GM21381 (cell line): ENCODE data around the gene TAF1B.
"Not testable (repeated sequence)": the region's sequence is repeated elsewhere in the genome, so short reads cannot be mapped to it uniquely, and the experiment has no call there.

ENCODE experiments used
- ATAC-seq: cut with Tn5 transposase; IDR thresholded peaks from one replicate; pipeline ENCODE4 v1.9.1; 2021; ENCODE audit warnings: mild to moderate bottlenecking, moderate library complexity; ENCODE audit not compliant: unreplicated experiment

TAF1B gene

DNA sequence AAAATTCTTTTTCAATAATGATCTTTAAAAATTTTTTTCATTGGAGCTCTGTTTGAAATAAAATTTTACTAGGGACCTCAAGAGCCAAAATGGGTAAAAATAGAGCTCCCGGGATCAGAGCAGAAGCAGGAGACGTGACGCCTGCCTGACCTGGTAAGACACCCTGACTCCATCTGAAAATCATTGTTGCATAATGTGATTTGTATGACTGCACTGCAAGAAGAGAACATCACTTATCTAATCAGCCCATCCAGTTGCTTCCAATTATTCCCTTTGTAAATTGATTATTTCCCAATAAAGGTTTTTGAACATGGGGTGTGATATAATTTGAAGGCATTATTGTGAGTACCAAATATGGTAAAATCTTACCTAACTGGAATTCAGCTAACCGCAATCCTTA lies 17.1 kb upstream of the TAF1B start:
- no peak for ATAC-seq

DNA sequence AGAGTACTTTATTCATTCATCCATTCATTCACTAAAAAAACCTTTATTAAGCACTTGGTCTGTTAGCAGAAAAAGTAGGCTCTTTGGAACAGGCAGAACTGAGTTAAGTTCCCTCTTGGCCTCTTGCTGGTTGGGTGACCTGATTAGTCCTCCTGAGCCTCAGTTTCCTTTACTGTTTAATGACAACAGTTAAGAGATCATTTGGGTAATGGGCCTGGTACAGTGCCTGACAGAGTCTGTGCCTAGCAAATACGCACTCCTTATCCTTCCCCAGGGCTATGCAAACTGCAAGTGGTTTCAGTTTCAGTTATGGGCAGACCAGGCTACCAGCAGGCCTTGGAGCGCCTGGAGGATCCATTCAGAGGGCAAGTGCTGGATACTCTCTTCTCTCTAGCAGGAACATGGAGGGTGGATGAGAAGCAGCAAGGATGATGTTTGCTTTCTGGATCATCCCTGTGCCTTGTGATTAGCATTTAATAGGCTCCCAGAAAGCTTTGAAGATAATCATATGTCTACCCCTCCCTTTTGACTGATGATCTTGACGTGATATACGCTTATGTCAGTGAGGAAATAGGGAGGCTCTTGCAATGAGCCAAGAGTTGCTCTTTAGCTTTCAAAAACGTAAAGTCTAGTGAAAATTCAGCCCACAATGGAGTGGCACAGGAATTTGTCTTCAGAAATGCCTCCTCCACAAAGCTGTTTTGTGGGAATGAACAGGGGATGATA lies 12.4 kb upstream of the TAF1B start:
- no peak for ATAC-seq

DNA sequence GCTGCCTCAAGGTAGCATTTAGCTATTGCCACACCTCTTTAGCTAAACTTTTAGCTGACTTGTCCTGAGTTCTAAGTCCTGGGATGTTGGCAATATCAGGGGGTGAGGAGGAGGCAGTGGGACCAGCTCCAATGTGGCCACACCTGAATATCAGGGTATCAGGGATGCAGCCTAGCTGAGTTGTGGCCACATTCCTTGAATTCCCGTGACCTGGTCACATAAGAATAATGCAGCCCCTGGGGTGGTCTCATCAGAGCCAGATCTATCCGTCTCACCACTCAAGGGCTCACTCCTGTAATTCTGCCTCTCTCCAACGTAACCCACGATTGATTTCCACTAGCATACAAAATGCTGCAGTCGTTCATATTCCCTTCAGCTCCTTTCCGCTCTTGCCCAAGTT lies 11.6 kb upstream of the TAF1B start:
- no peak for ATAC-seq

DNA sequence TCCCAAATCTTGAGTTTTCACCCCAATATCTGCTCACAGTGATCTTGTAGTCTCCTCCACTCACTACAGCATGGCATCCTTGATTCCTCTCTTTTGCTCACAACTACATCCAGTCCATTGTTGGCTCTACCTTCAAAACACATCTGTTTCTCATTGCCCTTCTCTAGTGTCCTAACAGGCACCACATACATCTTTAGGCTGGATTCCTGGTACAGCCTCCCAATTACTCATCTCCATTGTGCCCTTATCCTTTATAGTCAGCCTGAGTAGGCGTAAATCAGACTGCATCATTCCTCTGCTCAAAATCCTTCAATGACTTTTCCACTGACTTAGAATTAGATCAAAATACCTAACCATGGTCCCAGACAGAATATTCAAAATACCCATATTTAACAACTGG lies 10.7 kb upstream of the TAF1B start:
- ATAC-seq, result no peak

DNA sequence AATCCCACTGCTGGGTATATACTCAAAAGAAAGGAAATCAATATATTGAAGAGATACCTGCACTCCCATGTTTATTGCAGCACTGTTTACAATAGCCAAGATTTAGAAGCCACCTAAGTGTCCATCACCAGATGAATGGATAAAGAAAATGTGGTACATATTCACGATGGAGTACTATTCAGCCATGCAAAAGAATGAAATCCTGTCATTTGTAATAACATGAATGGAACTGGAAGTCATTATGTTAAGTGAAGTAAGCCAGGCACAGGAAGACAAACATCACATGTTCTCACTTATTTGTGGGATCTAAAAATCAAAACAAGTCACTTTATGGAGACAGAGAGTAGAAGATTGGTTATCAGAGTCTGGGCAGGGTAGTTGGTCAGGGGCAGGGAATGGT lies 8.2 kb upstream of the TAF1B start:
- not testable (repeated sequence) for ATAC-seq

DNA sequence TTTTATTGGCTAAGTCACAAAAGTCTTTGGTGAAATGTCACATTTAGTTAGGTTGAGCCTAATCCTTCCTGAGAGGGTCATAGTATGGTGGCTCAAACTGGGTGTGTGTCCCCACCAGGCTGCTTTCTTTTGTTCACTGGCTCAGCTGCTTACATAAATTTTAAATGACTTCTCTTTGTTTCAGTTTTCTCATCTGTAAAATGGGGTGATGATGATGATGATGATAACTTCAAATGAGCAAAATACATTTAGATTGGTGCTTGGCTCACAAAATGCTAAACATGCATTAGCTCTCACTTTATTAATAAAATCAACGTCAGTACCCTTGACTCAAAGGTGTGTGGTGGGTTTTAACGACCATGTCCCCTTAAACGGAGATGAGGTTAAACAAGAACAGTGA lies 7.2 kb upstream of the TAF1B start:
- ATAC-seq, result no peak

DNA sequence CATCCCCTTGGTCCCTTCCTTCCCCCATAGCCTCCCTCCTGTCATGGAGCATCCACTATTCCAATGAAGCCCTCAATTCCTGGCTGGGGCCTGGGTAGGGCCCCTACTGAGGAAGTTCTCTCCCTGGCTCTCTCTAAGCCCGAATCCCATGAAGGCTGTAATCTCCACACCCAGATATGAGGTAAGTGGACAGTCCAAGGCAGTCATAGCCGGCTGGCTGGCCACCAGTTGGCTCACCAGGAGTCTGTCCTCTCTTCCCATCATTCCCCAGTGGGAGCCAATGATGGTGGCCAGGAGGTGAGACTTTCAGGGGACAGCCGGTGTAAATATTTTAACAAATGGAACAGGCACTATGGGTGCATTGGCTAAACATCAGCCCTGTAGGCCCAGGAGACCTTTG lies 6.8 kb upstream of the TAF1B start:
- ATAC-seq, result no peak

DNA sequence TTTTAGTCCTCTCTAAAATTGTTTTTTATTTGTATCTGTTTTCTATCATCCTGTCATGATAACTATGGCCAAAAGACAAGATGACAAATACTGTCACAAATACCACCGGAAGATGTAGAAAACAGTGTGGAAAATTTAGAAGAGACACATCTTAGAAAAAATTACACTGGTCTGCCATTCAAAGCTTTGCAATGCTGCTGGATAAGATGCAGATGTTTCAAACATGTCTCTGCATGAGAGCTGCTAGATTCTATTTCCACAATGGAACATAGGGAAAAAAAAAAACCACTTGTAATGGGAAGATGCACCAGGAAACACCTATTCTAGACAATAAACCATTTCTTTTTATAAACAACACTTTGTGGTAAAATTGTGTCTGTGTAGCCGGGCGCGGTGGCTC lies 5.8 kb upstream of the TAF1B start:
- ATAC-seq, result no peak

DNA sequence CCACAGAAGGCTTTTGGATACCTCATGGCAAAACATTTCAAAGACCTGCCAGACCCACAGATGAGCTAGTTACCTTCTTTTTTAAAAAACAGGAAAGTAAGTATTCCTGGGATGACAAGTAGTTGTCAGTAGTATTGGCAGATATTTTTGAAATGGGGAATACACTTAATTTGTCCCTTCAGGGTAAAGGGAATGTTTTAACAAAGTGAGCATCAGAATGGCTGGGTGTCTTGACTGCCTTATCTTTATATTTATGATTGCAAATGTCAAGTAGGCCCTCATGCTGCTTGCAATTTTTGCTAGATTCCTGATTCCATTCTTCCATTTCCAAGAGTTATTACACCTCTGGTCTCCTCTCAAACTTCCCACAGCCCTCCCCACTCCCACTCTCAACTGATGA lies 4.9 kb upstream of the TAF1B start:
- no peak for ATAC-seq

DNA sequence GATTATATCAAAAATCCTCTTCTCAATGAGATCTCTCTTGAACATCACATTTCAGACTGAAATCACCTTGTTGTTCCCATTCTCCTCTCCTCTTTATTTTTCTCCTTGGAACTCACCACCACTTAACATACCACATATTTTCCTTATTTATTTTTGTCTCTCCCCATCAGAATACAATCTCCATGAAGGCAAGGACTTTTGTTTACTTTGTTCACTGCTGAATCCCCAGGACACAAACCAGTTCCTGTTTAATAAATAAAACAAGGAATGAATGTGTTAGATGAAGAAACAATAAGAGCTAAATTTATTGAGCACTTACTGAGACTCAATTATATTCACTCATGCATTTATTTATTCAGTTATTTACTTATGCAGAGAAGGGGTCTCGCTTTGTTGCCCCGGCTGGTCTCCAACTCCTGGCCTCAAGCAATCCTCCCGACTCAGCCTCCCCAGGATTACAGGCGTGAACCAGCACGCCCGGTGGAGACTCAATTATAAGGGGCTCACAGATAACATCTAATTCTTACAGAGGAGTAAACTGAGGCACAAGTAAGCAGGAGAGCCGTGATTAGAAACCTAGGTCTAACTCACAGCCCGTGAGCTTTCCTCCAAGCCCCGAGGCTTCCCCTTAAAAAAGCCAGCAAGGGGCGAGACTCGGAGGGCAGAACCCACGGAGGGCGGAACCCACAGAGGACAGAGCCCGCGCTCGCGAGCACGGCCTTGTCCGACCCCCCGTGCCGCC lies 616 bp upstream of the TAF1B start:
- ATAC-seq, result no peak

DNA sequence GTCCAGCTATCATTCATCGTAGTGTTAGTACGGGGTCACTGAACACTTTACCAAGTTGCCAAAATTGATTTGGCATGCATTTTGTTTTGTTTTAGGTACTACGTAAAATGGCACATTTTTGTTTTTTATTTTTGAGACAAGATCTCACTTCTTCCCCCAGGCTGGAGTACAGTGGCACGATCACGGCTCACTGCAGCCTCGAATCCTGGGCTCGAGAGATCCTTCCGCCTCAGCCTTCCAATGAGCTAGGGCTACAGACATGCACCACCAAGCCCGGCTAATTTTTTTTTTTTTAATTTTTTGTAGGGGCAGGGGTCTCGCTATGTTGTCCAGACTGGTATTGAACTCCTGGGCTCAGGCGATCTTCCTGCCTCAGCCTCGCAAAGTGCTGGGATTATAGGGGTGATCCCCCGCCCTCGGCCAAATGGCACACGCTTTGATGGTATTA lies 786 bp downstream of the TAF1B start:
- ATAC-seq, result no peak

DNA sequence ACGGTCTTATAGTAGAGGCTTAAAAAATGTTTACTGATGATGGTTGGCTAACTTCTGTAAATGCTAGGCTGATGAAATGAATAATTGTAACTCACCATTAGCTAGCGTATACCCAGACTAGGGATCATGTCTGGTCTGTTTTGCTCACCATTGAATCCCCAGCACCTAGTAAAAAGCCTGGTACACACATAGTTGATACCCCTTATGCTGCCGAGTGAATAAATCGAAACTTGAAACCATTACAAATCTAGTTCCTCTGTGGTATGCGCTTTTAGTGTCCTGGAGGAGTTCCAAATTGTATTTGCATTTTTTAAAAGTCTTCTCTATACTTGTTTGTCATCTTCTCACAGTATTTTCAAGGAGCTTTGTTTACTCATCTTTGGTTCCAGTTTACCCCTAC lies 1.3 kb downstream of the TAF1B start:
- ATAC-seq, result no peak

DNA sequence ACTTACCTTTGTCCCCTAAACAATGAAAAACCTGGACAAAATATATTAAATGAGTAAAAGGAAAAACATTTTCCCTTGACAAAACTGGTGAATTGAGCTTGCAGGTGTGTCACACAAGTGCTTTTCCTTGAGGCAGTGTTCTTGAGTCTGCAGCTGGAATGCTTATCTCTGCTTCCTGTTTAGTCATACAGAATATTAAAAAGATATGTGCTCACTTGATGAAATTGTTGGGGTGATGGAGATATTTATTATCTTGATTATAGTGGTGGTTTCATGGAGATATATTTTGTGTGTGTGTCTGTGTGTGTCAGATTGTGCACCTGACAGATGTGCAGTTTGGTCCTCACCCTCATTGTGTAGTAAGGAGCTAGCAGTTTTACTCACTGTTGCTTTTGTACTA lies 3.3 kb downstream of the TAF1B start:
- no peak for ATAC-seq

DNA sequence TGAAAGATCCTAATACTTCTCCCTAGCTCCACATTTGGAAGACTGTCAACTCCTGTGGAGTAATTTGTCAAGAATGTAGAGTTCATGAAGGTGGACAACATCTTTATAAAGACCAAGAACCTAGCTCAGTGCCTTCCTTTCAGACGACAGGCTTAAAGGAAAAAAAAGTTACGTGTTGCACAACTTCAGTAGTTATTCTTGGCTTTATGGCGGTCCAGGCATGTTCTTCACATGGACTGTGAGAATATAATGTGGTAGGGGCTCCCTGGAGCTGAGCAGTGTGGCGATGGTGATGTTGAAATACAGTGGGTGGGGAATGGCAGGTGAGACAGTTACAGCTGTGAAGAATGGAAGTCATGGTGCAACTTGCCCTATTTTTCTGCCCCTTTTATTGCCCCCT lies 3.9 kb downstream of the TAF1B start:
- no peak for ATAC-seq

DNA sequence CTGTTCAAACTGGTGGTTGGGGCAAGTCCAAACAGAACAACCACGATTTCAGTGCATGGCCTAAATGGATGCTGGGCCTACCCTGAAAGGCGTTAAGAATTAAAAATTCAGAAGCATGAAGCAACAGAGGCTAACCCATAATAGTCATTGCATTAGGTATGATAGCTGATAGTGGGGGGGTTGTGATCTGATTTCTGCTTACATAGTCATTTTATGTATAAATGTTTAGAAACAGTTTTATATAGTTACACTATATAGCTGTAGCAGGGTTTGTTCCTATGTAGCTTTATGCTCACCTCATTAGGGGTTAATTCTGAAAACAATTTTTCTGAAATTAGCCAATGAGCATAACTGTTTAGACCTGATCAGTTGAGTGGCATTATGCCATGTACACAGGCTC lies 9.6 kb downstream of the TAF1B start:
- no peak for ATAC-seq

DNA sequence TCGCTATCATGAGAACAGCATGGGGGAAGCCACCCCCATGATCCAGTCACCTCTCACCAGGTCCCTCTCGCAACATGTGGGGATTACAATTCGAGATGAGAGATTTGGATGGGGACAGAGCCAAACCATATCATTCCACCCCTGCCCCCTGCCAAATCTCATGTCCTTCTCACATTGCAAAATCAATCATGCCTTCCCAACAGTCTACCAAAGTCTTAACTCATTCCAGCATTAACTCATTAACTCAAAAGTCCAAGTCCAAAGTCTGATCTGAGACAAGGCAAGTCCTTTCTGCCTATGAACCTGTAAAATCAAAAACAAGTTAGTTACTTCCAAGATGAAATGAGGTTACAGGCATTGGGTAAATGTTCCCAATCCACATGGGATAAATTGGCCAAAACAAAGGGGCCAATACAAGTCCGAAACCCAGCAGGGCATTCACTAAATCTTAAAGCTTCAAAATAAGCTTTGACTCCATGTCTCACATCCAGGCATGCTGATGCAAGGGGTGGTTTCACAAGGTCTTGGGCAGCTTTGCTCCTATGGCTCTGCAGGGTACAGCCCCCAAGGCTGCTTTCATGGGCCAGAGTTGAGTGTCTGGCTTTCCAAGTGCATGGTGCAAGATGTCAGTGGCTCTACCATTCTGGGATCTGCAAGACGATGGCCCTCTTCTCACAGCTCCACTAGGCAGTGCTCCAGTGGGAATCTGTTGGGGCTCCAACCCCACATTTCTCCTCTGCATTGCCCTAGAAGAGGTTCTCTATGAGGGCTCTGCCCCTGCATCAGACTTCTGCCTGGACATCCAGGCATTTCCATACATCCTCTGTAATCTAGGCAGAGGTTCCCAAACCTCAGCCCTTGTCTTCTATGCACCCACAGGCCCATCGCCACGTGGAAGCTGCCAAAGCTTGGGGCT lies 14.8 kb downstream of the TAF1B start:
- no peak for ATAC-seq

DNA sequence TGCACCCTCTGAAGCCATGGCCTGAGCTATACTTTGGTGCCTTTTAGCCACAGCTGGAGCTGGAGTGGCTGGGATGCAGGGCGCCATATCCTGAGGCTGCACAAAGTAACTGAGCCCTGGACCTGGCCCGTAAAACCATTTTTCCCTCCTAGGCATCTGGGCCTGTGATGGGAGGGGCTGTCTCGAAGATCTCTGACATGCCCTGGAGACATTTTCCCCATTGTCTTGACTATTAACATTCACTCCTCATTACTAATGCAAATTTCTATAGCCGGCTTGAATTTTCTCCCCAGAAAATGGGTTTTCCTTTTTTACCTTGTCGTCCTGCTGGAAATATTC lies 15.4 kb downstream of the TAF1B start:
- ATAC-seq, result no peak

DNA sequence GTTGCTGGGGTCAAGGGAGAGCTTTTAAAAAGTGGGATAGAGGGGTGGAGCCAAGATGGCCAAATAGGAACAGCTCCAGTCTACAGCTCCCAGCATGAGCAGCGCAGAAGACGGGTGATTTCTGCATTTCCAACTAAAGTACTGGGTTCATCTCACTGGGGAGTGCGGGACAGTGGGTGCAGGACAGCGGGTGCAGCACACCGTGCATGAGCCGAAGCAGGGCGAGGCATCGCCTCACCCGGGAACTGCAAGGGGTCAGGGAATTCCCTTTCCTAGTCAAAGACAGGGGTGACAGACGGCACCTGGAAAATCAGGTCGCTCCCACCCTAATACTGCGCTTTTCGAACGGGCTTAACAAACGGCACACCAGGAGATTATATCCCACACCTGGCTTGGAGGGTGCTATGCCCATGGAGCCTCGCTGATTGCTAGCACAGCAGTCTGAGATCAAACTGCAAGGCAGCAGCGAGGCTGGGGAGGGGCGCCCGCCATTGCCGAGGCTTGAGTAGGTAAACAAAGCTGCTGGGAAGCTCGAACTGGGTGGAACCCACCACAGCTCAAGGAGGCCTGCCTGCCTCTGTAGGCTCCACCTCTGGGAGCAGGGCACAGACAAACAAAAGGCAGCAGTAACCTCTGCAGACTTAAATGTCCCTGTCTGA lies 17.8 kb downstream of the TAF1B start:
- not testable (repeated sequence) for ATAC-seq

DNA sequence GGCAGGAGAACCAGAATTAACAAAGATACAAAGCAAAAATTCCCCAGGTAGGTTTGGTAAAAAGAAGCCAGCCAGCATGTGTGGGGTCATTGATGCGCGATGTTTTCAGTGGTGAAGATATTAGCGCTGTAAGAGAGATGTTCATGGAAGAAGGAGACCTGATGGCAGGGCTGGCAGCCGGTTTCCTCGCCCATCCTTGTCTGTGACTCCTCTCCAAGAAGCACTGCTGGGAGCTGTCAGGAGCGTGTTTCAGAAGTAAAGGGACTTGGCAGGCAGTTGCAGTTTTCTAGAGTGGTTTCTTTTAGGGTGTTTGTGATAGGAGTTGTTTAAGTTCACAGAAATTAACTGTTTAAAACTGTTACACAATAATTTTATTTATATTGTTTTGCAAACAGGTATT lies 24.6 kb downstream of the TAF1B start:
- ATAC-seq, result no peak

DNA sequence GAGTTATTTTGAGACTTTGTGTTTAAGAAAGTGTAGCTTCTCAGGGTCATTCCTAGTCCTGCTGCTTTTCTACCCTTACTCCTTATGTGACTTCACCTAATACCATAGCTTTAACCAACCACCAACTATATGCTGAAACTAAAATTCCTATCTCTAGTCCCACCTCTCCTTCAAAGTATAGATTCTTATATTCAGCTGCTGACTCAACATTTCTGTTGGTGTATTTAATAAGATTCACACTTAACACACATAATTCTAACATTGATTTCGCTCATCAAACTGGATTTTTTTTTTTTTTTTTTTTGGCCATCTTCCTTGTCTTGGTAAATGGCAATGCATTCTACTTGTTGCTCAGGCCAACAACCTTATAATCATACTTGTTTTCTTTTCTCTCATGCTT lies 30.1 kb downstream of the TAF1B start:
- ATAC-seq, result no peak

DNA sequence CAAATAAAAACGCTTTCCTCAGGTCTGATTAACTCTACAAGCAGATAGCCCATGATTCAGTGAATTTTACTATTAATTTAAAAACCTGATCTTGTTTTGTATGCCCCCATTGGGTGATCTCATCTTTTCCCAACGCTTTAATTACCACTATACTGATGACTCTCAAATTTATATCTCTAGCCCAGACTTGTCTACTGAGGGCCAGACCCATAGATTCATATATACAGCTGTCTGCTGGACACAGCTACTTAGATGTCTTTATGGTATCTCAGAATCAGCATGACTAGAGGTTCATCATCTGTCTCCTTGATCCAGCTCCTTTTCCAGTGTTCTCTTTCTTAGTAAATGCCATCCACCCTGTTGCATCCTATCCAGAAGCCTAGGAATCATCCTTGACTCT lies 33.8 kb downstream of the TAF1B start:
- no peak for ATAC-seq
